Ovary (tissue), 9 donors: ENCODE results near the gene AHRR. TPM values are rescaled to one million over a fixed set of nuclear protein-coding genes. Genes with fewer than 3 reads are reported as not detected.

Experiments
- DNase-seq, 5 donors: peaks; one replicate each; pipeline ENCODE4 v3.0.0-alpha.2; 2019 to 2020
- H3K27ac ChIP-seq, 2 donors: fragments of 200-600 bp; one replicate each; pipeline versions ENCODE4 v1.5.1 to v1.8.0; 2019 to 2022
- H3K27me3 ChIP-seq: fragments of 200-600 bp; one replicate; pipeline ENCODE4 v1.8.0; 2022
- H3K36me3 ChIP-seq: fragments of 200-600 bp; sonication (generic); one replicate; pipeline ENCODE4 v1.5.1; 2019
- H3K4me1 ChIP-seq: one replicate; pipeline ENCODE4 v1.8.1; 2013; ENCODE audit warnings: mild to moderate bottlenecking, moderate library complexity; ENCODE audit not compliant: insufficient read depth
- H3K4me3 ChIP-seq: fragments of 200-600 bp; sonication (generic); one replicate; pipeline ENCODE4 v1.5.1; 2017
- H3K9me3 ChIP-seq, 2 donors: fragments of 200-600 bp in 1 of 2; sonication (generic) in 1 of 2; one replicate each; pipeline versions ENCODE4 v1.5.1 to v1.8.1; 2013 to 2019; ENCODE audit warnings: mild to moderate bottlenecking in 1 of 2, moderate library complexity in 1 of 2
- EP300 ChIP-seq: sonication (generic); formaldehyde crosslinking; IDR thresholded peaks from one replicate; pipeline ENCODE4 v1.6.1; 2017; ENCODE audit warnings: antibody characterized with exemption
- POLR2A ChIP-seq: fragments of 450-650 bp; IDR thresholded peaks from one replicate; pipeline ENCODE4 v1.6.1; 2017; ENCODE audit warnings: antibody characterized with exemption, mild to moderate bottlenecking, moderate library complexity
- WGBS, 3 donors: extraction: QIAGEN DNeasy Blood & Tissue Kit in 1 of 3; methylation state at CpG; one replicate each; pipeline versions ENCODE4 v1.1.5 to v1.1.7; 2013 to 2017; 5-methylcytosine and 5-hydroxymethylcytosine counted together
- intact Hi-C, 4 donors: fragments of 100-400 bp; cut with DNase I; formaldehyde crosslinking; loops; one replicate each; pipeline versions ENCODE4 v1.11.0 to v1.15.1; 2022 to 2023
- polyA plus RNA-seq, 2 donors: library from polyadenylated mRNA; stranded (reverse); fragments of 200-250 nt in 1 of 2; fragments of 350-450 nt in 1 of 2; fragmentation: Illumina TruSeq in 1 of 2; extraction: RNeasy Lipid Tissue Mini Kit (QIAGEN cat#74804) in 1 of 2; gene quantifications; one replicate each; pipeline ENCODE4 v1.2.3, GENCODE V29; 2013 to 2014
- total RNA-seq, 7 donors: library from RNA; depleted of rRNA in 2 of 7; stranded (reverse); fragments of >200 nt in 2 of 7; fragmentation: NEBNext Ultra II Directional in 3 of 7; extraction: Animal tissue kit (Norgen Biotek cat#: 25700) in 3 of 7; gene quantifications; one replicate each; pipeline versions ENCODE4 v1.1.0 to v1.2.4, GENCODE V29; 2016 to 2023
- TF ChIP-seq, protein P1 (sequence below), 3 donors: fragments of 450-650 bp in 2 of 3; fragments of 200-600 bp in 1 of 3; IDR thresholded peaks; one replicate each; pipeline versions ENCODE4 v1.5.1 to v1.8.0; 2016 to 2022; ENCODE audit warnings: antibody characterized with exemption in 3 of 3, mild to moderate bottlenecking in 1 of 3
- donor health status: DM: no; HTN: no; CAD: no; lungs with moderate emphysema.
- donor health status: DM: no; HTN: no; CAD: no.
- donor health status: Bipolar disorder and iron deficiency.
- donor health status: DM: yes; HTN: yes; CAD: no.
- donor health status: DM: no; HTN: no; CAD: no.
- donor health status: DM: yes; HTN: yes; CAD: no.

The AHRR gene
- total and polyA plus RNA-seq, 9 donors: 0.72 to 14.9 (median 2.0) TPM

DNA sequence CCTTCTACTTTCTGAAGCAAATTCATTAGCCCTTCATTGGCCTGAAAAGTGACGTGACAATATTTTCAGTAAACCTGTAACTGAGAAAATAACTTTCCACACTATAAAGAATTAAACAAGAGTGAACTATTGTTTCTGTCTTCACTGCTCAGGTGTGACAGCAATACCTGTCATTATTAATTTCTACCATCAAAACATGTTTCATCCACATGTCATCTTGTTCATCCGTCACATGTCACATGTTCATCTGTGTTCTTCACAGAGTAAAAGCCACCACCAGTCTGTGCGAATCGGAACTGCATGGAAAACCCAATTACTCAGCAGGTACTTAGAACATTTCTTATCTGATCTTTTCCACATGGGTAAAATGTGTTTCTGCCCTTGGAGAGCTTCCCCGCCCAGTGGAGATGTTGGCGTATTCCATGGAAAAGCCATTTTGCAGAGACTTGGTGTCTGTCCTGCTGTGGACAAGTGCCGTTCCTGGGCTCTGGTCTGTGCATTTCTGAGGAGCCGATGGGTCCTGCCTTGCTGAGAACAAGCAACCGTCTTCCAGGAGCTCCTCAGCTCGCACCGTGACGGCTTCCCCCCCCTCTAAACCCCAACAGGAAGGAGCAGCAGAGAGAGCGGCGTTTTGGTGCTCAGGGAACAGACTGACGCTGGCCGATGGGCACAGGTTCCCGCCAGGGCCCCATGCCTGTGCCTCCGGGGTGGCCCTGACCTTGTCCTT lies 110.8 kb downstream of the AHRR start:
- Histone ChIP-seq H3K27me3 (no peaks in the 10 kb centered on the region), H3K4me1 (peaks cover 4% of the 10 kb centered on the region), H3K4me3 (no peak overlapping the region), H3K36me3 (no peaks in the 10 kb centered on the region), H3K9me3 (no peaks in the 10 kb centered on the region), H3K27ac (no peak overlapping the region)
- no peak for DNase-seq
- TF ChIP-seq EP300: no peak
- TF ChIP-seq, protein P1, sequence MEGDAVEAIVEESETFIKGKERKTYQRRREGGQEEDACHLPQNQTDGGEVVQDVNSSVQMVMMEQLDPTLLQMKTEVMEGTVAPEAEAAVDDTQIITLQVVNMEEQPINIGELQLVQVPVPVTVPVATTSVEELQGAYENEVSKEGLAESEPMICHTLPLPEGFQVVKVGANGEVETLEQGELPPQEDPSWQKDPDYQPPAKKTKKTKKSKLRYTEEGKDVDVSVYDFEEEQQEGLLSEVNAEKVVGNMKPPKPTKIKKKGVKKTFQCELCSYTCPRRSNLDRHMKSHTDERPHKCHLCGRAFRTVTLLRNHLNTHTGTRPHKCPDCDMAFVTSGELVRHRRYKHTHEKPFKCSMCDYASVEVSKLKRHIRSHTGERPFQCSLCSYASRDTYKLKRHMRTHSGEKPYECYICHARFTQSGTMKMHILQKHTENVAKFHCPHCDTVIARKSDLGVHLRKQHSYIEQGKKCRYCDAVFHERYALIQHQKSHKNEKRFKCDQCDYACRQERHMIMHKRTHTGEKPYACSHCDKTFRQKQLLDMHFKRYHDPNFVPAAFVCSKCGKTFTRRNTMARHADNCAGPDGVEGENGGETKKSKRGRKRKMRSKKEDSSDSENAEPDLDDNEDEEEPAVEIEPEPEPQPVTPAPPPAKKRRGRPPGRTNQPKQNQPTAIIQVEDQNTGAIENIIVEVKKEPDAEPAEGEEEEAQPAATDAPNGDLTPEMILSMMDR (IDR thresholded peaks at IDR 0.05): no peak
- no peak for TF ChIP-seq POLR2A
- WGBS, 3 donors: 65 to 72% (median 70%) methylated on average over 18 of the region's 18 CpGs
- intact Hi-C loops: no loop called here

DNA sequence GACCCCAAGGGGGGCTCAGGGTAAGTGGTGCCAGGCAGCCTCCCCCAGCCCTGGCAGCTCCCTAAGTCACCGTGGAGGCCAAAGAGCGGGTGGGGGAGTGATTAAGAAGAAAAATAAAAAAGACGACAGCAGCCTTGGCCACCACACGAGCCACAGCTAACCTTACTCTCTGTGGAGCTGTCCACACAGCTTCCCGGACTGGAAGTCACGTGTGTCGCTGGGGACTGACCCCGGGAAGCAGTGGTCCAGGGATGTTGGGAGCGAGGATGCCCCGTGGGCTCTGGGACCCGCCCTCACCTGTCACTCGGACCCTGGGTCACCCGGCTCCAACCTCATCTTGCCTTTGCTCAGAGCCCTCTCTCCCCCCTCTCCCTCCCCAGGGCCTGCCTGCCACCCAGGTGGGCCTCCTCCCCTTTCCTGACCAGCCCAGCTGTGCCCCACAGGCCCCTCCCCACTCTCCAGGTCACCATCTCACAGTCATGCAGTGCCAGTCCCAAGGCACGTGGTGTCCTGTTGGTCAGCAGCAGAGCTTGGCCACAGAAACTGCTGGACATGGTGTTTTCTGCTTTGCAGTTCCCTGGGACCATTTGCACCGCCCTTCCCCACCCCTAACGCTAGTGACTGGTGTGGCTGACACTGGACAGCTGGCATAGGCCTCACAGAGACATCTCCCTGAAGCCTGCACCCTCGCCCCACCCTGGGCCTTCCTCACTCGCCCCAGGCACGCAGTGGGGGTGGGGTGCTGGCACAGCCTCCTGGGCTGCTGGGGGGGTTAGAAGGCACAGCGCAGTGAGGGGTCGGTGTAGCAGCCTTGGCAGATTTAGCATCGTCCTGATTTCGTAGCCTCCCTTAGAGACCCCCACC lies 111.6 kb downstream of the AHRR start:
- intact Hi-C loops: no loop called here
- peak in 1 of 5 donors; percentile 9 for DNase-seq
- Histone ChIP-seq H3K4me3 (no peak overlapping the region), H3K27ac (no peak overlapping the region), H3K27me3 (no peaks in the 10 kb centered on the region), H3K4me1 (peaks cover 4% of the 10 kb centered on the region), H3K9me3 (no peaks in the 10 kb centered on the region), H3K36me3 (no peaks in the 10 kb centered on the region)
- WGBS, 3 donors: 69 to 80% (median 76%) methylated on average over 23 of the region's 23 CpGs
- TF ChIP-seq, protein P1 (IDR thresholded peaks at IDR 0.05): no peak
- no peak for TF ChIP-seq POLR2A
- TF ChIP-seq EP300: no peak

- no peak overlapping the region for H3K4me3 ChIP-seq
- H3K27me3 ChIP-seq: no peaks in the 10 kb centered on the region
- H3K36me3 ChIP-seq: no peaks in the 10 kb centered on the region
- intact Hi-C loops: no loop called here
- peaks cover 4% of the 10 kb centered on the region for H3K4me1 ChIP-seq
- peak in 1 of 5 donors; percentile 8 for DNase-seq
- no peaks in the 10 kb centered on the region for H3K9me3 ChIP-seq
- WGBS, 3 donors: 84 to 90% (median 87%) methylated on average over 8 to 16 of the region's 16 CpGs
- no peak overlapping the region for H3K27ac ChIP-seq
- TF ChIP-seq POLR2A (no peak), EP300 (no peak)
- TF ChIP-seq, protein P1 (IDR thresholded peaks at IDR 0.05): no peak
Observed at GRCh38 chr5:433836-434235, 112.3 kb downstream of the AHRR start.

- Histone ChIP-seq H3K36me3 (no peaks in the 10 kb centered on the region), H3K9me3 (no peaks in the 10 kb centered on the region), H3K27me3 (no peaks in the 10 kb centered on the region), H3K4me3 (no peak overlapping the region), H3K27ac (no peak overlapping the region), H3K4me1 (peaks cover 2% of the 10 kb centered on the region)
- DNase-seq: peak in 1 of 5 donors; percentile 8
- intact Hi-C loops: no loop called here
- TF ChIP-seq, protein P1 (IDR thresholded peaks at IDR 0.05): no peak
- TF ChIP-seq EP300 (no peak), POLR2A (no peak)
- 86 to 89% (median 86%) methylated on average over 23 to 26 of the region's 26 CpGs for WGBS, 3 donors
Observed at GRCh38 chr5:434443-435146, 113.1 kb downstream of the AHRR start.
